Mucosa of descending colon (tissue), 3 donors: Measurements from ENCODE around the gene BEAN1. TPM values are rescaled to one million over a fixed set of nuclear protein-coding genes. Genes with fewer than 3 reads are reported as not detected.

Experiments used
- ATAC-seq: fragments of 200-7000 bp; cut with Tn5 transposase; one replicate; pipeline ENCODE4 v1.9.1; 2020; ENCODE audit warnings: mild to moderate bottlenecking, moderate library complexity
- DNase-seq, 3 donors: peaks; one replicate each; pipeline ENCODE4 v3.0.0-alpha.2; 2020
- H3K36me3 ChIP-seq: fragments of 200-600 bp; one replicate; pipeline ENCODE4 v1.8.0; 2021; ENCODE audit warnings: low read depth, mild to moderate bottlenecking
- H3K4me1 ChIP-seq: fragments of 200-600 bp; one replicate; pipeline ENCODE4 v1.8.0; 2021; ENCODE audit warnings: low read depth, mild to moderate bottlenecking
- H3K4me3 ChIP-seq: fragments of 200-600 bp; one replicate; pipeline ENCODE4 v1.8.0; 2021; ENCODE audit warnings: mild to moderate bottlenecking
- H3K9me3 ChIP-seq: fragments of 200-600 bp; one replicate; pipeline ENCODE4 v1.8.0; 2021; ENCODE audit warnings: mild to moderate bottlenecking
- CTCF ChIP-seq: fragments of 200-600 bp; IDR thresholded peaks from one replicate; pipeline ENCODE4 v1.8.0; 2022; ENCODE audit warnings: antibody characterized with exemption, mild to moderate bottlenecking
- intact Hi-C, 2 donors: fragments of 100-400 bp; cut with DNase I in 1 of 2; cut with micrococcal nuclease in 1 of 2; formaldehyde crosslinking; loops; one replicate each; pipeline versions ENCODE4 v1.11.0 to v1.11.1; 2022; cut with DNase I, micrococcal nuclease
- total RNA-seq, 3 donors: library from RNA; stranded (reverse); fragmentation: NEBNext Ultra II Directional in 2 of 3; extraction: Animal tissue kit (Norgen Biotek cat#: 25700) in 2 of 3; gene quantifications; one replicate each; pipeline versions ENCODE4 v1.2.1 to v1.2.4, GENCODE V29; 2021 to 2023
- donor health status: DM: no; HTN: no; CAD: no; lungs with moderate emphysema.
- donor health status: DM: no; HTN: no; CAD: no.
- donor health status: DM: no; HTN: yes; CAD: no.

BEAN1 gene
- total RNA-seq, 3 donors from 2014 or later = 0.22 TPM; not detected in 2

GRCh38 chr16:66468321-66468965 lies 41.3 kb downstream of the BEAN1 start:
- no peak for TF ChIP-seq CTCF
- no peak overlapping the region for H3K4me3 ChIP-seq
- ATAC-seq (no peak), DNase-seq (no peak)
- intact Hi-C loops = no loop called here
- no peaks in the 10 kb centered on the region for H3K36me3 ChIP-seq
- H3K9me3 ChIP-seq = no peaks in the 10 kb centered on the region
- no peaks in the 10 kb centered on the region for H3K4me1 ChIP-seq

- no peak for DNase-seq
- intact Hi-C loops = no loop called here
- Histone ChIP-seq H3K4me3 (no peak overlapping the region), H3K9me3 (no peaks in the 10 kb centered on the region), H3K36me3 (no peaks in the 10 kb centered on the region), H3K4me1 (no peaks in the 10 kb centered on the region)
- no peak for TF ChIP-seq CTCF
- ATAC-seq = no peak
Observed at GRCh38 chr16:66469291-66469946, 42.3 kb downstream of the BEAN1 start.

GRCh38 chr16:66469947-66470546 lies 43.0 kb downstream of the BEAN1 start:
- Histone ChIP-seq H3K9me3 (no peaks in the 10 kb centered on the region), H3K4me1 (peaks cover 3% of the 10 kb centered on the region), H3K36me3 (no peaks in the 10 kb centered on the region), H3K4me3 (no peak overlapping the region)
- ATAC-seq (no peak), DNase-seq (no peak)
- intact Hi-C loops = no loop called here
- TF ChIP-seq CTCF = no peak

- no peak for TF ChIP-seq CTCF
- Histone ChIP-seq H3K36me3 (no peaks in the 10 kb centered on the region), H3K9me3 (no peaks in the 10 kb centered on the region), H3K4me3 (no peak overlapping the region), H3K4me1 (peaks cover 4% of the 10 kb centered on the region)
- intact Hi-C loops = no loop called here
- ATAC-seq = no peak
- no peak for DNase-seq
Observed at GRCh38 chr16:66470556-66470955, 43.5 kb downstream of the BEAN1 start.

DNA sequence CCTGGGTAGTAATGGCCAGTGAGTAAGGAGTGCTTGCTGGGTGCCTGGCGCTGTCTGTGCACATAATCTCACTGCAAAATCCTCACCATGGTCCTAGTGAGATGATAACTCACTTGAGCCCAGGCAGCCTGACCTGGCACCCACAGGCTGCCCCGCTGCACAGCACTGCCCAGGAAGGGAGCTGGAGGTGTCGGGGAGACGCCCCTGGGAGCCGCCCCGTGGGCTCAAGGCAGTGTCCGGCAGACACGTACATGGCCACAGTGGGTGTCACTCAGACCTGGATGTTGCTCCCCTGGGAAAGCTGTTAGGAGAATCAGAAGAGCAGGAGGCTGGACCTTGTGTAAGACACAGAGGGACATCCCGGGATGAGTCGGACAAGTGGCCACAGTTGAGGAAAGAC lies 44.2 kb downstream of the BEAN1 start:
- Histone ChIP-seq H3K4me1 (peaks cover 4% of the 10 kb centered on the region), H3K9me3 (no peaks in the 10 kb centered on the region), H3K4me3 (no peak overlapping the region), H3K36me3 (no peaks in the 10 kb centered on the region)
- intact Hi-C loops = no loop called here
- TF ChIP-seq CTCF = no peak
- DNase-seq = no peak
- ATAC-seq = no peak
